ENCODE measurements around the gene FILIP1L.

Gene FILIP1L

DNA sequence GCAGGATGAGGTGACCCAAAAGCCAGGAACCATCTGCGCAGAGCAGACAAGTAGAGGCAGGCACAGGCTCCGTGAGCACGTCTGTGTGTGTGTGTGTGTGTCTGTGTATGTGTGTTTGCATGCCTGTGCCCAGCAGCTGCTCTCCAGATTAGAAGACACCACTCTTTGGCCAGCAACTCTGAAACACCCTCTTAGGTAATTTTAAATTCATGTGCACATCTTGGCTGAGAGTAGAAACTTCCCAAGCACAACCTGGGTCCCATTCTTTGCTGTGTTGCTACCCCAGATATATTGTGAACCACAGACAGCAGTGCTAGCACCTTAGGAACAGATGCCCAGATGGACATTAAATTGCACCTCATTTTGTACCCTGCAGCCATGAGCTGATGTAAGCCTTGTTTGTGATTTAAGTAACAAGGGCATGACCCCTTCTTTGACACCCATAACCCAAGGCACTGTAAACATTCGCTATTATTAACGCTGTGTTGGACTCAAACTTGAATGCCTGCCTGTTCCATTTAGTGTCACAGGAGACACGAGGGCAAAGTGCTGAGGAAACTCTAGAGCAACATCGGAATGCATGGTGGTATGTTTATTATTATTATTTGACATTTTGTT, at the start of gene FILIP1L:
TSS of gene FILIP1L (minus strand) at position 89 of the 618 bp plus-strand sequence.
- no peak for DNase-seq

DNA sequence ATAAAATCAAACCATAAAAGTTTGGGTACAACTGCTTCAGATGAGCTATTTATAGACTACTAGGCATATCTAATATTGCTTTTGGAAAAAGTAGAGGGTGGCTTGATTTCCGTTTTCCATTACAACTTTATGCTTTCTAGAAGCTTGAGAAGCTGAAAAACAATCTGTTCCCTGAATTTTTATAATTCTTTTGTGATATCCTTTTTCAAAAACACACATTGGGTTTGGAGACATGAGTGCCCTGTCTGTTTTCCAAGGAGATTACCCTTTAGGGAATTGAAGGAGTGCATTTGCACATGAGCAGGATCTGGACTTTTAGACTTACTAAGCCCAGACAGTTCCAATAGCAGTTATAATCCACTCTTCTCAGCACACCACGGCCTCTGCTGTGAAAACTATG, 49.5 kb upstream of the FILIP1L start:
- no peak for DNase-seq

DNA sequence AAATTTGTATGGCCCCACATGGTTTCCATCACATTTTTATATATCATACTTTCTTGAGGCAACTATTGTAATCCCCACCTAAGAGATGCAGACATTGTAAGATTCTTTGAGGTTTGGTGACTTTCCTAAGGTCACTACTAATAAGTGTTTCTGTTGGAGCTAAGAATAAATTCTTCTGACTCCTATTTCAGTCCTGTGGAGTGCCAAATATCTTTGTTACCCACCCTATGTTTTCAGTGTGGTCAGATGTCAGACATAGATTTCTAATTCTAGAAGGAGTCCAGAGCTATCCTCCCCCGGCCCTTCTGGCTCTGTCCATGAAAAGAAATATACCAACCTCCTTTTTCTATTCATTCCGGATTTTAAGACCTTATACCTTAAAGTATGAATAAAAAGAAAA, 46.2 kb upstream of the FILIP1L start:
- DNase-seq: no peak

DNA sequence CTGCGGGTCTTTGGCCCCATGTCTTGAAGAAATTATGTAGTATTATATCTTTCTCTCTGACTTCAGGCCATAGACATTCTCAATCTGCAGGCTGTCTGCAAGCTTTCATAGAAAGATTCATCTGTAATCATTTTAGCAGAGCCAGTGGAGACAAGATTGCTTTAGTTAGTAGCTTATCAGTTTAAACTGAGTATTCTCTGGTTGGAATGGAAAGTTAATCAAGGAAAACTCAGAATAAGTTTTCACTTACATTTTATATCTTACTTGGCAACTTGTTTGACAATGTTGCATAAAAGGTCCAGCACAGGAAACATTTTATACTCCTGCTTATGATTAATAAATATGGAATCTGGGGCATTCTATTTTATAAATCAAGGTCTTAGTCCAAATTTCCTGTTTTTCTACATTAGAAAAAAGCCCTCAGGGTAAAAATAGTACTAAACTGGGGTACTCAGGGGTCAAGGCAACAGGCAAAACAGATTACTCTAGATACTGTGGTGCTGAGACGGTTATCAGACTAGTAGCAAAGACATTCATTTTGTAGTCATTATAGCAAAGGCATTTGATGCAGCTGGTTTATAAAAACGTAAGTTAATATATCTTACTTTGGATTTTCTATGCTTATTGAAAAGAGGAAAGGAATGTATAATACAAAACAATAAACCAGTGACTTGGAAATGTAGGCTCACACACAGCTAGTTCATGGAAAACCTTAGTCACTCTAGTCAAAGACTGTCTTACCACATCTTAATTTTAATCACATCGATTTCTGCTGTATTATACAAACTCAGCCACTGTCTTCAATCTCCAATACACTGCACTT, 45.2 kb upstream of the FILIP1L start:
- DNase-seq: no peak

DNA sequence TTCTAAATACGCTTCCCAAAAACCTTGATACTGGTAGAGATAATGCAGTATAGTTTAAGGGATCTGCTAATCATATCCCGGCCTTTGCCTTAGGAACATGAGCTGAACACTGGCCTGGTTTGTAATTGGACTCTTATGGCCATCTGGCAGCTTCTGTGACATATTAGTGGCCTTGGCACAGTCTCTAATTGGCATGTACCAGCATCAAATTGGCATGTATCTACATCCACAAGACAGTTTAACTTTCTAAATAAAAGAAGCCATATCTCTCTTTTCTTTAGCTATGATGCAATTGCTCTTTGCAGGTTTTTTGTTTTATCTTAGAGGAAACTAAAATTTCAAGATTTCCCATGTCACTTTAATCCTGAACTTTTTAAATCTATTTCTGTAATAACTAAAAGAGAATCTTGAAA, 44.6 kb upstream of the FILIP1L start:
- peak in 1 of 2 experiments; percentile 67 for DNase-seq

DNA sequence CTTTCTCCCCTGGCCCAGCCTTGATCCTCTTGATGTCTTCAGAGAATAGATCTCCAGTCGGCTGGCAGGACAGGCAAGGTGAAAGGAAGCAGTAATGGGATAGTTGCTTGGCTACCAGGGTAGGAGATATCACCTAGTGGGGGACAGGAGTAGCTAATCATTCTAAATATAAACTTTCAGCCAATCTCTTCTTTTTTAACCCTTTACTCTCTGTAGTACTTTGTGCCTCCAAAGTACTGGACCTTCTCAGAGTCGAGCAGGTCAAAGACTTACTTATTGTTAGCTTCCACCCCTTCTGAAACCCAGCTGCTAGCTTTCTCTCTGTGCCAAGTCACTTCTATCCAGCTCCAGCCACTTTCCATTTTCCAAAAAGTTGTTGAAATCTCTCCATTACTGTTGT, 43.4 kb upstream of the FILIP1L start:
- DNase-seq: no peak

DNA sequence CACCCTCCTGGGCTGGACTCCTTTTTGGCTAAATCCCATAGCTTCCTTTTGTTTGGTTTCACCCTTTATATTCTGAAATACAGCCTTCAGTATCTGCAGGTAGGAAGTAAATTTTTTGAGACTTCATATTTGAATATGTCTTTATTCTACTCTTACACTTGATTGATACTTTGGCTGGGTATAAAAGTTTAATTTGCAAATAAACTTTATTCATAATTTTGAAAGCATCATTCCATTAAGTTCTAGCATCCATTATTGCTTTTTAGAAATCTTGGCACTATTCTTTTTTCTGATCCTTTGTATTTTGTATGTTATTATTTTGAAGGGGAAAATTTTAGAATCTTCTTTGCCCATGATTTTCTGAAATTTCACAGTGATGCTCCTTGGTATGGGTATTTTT, 41.3 kb upstream of the FILIP1L start:
- no peak for DNase-seq

DNA sequence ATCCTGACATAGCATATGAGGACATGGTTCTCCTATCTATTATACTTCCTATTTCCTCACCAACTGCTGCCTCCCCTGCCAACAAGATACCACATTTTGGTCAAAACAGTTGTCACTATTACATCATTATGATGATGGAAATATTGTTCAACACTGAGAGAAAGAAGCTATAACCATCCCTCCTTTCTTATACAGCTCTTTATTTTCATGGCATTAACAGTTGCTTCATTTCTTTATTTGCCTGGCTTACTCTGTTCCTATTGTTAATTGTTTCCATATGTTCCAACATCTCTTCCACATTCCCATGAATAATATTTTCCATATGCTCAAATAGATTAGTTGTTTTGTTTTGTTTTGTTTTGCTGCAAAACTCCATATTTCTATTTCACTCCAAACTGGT, 40.8 kb upstream of the FILIP1L start:
- DNase-seq: no peak

DNA sequence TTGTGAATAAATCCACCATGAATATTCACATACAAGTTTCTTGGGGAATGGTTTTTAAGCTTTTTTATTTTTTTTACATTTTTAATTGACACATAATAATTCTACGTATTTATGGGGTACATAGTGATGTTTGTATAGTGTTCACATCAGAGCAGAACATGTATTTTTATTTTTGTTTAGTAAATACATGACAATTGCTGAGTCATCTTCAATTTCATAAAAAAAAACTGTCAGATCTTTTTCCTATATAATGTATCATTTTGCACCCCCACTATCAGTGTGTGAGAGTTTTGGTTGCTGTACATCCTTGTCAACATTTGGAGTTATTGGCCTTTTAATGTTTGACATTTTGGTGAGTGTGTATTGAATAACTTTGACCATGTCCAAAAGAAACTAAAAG, 39.9 kb upstream of the FILIP1L start:
- no peak for DNase-seq

DNA sequence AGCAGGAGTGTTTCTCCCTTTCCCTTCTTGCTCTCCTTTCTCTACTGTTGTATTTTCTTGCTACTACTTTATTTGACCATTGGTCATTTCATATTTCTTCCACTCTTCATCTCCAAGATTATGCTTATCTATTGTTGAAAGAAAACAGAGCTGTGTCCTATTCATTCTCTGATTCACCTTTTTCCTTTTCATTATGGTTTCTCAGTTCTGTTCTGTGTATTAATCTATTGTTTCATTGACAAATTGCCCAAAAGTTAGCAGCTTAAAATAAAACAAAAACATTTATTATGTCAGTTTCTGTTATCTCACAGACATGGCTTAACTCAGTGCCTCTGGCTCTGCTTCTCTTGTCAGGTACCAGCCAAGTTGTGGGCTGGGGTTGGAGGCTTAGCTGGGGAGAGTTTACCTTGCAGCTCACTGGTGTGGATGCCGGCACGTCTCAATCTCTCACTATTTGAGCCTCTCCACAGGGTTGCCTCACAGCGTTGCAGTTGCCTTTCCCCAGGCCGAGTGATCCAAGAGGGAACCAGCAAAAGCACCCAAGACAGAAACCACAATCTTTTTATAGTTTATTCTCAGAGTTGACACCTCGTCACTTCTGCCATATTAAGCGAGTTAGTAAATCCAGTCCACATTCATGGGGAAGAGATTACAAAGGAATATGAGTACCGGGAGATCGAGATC, 36.9 kb upstream of the FILIP1L start:
- DNase-seq: no peak

DNA sequence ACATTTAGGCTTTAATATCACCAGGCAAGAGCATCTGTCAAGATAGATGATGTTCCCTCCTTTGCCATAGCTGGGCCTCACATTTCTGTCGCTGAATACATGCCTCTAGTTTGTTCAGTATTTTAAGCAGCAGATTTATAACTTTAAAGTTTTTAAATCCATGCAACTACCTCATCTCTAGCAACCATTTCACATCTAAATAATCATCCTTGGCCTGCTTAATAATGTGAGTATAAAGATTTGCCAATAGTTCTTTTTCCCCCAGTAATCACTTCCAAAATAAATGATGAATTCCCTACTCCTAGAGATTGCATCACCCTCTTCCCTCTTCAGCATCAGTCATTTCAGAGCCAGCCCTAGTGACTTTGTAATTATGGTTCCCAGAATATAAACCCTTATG, 36.2 kb upstream of the FILIP1L start:
- no peak for DNase-seq

DNA sequence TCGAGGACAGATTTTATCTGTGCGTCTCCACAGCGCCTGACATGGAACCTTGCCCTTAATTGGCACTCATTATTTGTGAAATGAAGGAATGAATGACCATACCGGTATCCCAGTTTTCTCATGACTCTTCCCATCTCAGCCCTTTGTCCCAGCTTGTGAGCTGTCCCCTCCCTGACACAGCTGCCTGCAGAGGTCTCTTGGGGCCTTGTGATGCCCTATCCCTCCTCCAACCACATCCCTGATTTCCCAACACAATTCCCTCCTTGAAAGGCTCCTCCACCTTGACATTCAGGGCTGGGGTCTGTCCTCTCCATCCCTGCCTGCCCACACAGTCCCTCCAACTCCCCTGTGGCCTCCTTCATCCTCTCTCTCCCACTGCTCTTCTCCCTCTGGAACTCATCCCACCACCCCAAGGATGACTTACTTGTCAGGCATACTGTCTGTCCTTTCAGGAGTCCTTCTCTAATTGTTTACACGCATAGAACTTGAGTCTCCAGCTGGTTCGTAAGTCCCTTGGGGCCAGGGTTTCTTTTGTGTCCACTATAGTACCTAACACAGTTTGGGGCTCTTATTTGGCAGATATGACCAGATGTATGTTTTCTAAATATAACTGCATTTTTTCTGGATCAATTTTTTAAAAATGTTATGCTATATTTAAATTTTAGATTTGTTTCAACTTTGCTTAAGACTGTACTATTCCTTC, 35.6 kb upstream of the FILIP1L start:
- DNase-seq: no peak

DNA sequence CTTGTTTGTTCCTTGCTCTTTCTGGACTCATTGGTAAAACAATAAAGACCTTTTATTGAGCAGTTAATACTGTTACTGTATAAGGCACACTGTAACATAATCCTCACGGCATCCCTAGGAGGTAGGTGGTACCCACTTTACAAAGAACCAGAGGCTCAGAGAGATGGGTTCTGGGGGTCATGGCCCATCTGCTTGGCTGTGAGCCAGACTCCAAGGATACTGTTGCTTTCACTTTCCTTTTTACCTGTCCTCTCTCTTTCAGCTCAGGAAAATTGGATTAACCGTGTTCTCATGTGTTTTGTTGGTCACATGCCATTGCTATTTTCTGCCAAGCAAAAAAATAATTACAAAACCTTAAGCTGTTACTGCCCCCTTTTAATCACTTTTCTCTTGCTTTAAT, 34.8 kb upstream of the FILIP1L start:
- DNase-seq: no peak

DNA sequence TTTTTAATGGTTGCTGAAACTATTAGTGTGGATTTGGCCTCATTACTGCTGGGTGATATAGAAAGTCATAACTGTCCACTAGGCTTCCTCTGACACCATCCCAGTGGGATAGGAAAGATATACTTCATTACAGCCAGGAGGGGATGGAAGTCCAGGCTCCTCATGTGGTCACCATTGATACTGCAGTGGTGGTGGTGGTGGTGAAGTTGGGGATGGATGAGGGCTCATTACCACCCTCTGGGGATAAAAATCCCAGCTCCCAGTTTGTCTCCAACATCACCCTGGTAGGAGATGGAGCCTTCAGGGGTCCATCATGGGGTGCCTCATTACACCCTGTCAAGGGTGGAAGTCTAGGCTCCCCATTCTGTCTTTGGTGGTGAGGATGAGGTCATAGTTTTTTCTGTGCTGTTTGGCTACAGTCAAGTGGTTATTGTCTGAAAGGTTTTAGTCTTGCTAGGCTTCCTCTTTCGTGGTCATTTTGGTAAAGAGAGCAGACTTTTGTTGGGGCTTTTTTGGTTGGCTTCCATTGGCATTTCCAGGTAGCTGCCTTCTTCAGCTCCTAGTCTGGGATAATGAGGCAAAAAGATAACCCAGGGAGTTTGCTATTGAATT, 30.1 kb upstream of the FILIP1L start:
- DNase-seq: no peak

DNA sequence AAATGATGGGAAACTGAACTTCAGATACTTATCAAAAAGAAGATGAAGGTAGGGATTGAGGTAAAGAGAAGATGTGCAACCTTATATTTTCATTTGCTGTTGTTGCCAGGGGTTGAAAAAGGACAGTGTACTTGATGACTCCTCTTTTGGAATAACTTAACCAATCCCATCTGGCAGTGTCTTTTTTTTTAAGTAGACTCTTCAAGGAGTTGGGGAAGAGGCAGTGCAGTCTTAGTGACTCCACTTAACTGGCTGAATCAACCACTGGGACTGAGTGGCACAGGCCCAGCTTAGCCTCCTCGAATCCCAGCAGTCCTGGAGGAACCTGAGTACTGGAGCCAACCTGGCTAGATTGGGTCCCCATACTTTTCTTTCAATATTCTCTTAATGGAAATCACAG, 27.3 kb upstream of the FILIP1L start:
- DNase-seq: no peak

DNA sequence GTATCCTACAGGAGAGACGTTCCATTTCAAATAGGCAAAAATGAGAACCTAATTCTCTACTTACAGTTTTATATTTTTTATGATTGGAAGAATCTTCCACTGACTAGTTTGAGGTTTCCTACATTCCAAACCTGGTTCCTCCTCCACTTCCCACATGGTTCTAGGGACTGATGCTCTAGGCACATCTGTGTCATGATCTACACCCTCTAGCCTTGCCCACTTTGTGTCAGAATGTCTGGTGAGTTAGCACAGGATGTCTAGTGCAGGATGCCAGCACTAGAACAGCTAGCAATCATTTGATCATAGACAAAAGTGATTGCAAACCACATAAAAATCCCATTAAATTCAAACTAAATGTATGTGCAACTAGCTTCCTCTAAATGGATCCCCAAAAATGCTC, 26.7 kb upstream of the FILIP1L start:
- DNase-seq: no peak

DNA sequence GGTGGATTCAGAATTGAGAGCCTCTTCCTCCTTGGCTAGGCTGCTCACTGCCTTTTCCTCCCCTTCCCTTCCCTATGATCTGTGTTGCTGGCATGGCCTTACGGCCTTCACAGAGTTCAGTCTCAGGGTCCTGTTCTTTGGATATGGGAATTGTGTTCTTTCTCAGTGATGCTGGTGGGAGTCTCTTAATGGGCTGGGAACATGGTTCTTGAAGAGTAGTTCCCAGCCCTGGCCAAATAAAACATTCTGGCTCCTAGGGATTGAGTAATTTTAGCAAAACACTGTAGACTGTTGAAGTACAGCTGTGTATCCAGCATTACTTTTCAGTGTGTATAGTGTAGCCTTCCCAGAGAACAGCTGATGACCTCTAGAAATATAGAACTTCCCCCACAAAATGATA, 22.6 kb upstream of the FILIP1L start:
- DNase-seq: no peak

DNA sequence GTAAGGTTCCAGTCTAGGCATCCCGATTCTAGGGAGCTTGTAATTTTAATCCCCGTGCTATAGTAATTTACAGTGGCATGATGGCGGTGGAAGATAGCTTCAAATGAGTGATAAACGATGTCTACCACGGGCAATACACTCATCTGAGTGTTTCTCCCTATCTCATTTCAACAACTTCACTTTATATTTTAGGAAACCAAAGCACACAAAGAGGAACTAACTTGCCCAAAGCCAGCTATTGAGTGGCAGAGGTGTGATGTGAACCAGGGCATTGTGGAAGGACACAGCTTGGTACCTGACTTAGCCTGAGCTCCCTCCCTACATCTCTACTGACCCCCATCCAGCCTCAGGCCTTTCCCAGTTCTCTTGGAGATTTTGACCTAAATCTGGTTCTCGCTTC, 16.9 kb upstream of the FILIP1L start:
- no peak for DNase-seq

DNA sequence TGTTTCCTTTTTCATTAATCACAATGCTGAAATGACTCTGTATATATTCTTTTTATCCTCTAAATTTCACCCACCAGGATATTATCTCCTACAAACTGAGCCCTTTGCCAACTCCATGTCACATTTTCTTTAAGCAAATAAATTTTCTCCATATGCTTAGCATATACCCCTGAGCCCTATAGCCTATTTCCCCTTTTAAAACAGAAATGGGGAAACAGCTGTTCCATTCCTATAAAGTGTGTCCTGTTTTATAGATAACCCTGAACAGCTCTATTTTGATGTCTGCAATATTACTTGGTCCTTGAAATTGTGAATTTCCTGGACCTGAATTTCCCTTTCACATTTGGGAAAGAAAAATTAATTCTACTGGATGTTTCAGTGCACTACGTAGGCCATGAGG, 15.6 kb upstream of the FILIP1L start:
- DNase-seq: no peak

DNA sequence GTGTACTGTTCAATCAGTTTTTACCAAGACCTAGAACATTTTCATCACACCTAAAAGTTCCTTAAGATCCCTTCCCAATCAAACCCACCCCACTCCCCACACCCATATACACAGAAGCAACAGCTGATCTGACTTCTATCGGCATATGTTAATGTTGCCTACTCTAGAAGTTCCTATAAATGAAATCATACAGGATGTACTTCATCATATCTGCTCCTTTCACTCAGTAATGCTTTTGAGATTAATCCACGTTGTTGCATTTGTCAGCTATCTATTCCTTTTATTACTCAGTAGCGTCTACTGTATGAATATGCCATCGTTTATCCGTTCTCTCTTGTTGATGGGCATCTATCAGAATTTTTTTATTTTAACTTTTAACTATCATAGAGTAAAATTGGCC, 14.3 kb upstream of the FILIP1L start:
- no peak for DNase-seq

DNA sequence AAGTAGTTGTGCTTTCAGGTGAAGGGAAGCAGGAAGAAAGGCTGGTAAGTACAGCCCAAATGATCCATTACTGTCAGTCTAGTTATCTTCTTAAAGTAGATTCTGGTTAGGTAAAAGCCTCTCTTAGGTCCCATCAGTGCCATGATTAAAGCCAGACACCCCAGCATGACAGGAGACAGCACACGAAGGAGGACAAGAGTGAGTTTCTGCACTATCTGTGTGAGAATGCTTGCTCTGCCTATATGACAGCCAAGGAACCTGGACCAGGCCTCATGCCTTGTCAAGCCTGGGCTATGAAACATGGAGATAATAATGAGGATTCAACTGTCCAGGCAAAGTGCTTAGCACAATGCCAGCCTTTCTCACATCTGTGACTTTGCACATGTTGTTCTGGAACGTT, 13.5 kb upstream of the FILIP1L start:
- DNase-seq: no peak

DNA sequence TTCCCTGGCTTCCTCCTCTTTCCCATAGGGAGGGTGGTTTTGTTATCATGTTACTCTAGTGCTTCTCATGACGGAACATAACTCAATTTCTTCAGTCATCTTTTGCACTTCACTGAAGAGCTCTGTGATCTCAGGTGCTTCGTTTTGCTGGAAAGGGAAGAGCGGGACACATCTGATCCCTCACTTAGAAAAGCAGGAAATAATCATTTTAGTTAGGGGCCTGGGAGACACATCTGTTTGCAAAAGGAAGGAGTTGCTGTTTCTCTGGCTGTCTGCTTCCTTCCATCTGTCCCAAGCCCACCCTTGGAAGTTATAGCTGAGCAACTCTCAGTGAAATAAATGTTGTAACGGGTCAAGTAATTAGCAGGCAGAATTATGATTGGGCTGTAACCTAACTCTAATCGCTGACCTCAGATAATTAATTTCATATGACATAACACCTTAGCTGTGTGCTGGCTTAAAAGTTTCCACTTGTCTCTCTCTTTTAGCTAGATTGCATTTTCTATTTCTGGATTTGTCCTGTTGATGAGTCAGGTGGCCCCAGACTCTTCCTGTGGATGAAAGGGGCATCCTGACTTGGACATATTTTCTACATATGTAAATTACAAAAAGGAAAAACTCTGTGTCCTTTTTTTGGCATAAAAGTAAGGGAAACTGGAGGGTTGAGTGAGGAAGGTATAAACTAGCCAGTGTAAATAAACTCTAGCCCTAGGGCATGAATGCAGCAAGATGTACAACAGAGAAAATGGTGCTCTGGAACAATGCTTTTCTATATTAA, 11.0 kb upstream of the FILIP1L start:
- DNase-seq: no peak

All from cerebellar nuclear complex (tissue), 1 donor.